Uterus (tissue), 4 donors: ENCODE measurements around the gene CAPZA2. TPM values are rescaled to one million over a fixed set of nuclear protein-coding genes. Genes with fewer than 3 reads are reported as not detected.

ENCODE experiments used
- DNase-seq, 2 donors: peaks; one replicate each; pipeline ENCODE4 v3.0.0-alpha.2; 2019 to 2020
- H3K27ac ChIP-seq, 2 donors: fragments of 200-600 bp; sonication (generic); 1 replicate in 1 of 2; 2 replicates in 1 of 2; pipeline ENCODE4 v1.5.1; 2016 to 2018
- H3K27me3 ChIP-seq, 2 donors: fragments of 200-600 bp; sonication (generic); one replicate each; pipeline ENCODE4 v1.5.1; 2018 to 2019; ENCODE audit warnings: control low read depth in 1 of 2
- H3K36me3 ChIP-seq, 2 donors: fragments of 200-600 bp; sonication (generic); one replicate each; pipeline ENCODE4 v1.5.1; 2019; ENCODE audit warnings: control low read depth in 1 of 2
- H3K4me1 ChIP-seq, 2 donors: fragments of 200-600 bp; sonication (generic); one replicate each; pipeline ENCODE4 v1.5.1; 2018 to 2019; ENCODE audit warnings: control low read depth in 1 of 2
- H3K4me3 ChIP-seq, 2 donors: fragments of 200-600 bp; sonication (generic); 1 replicate in 1 of 2; 2 replicates in 1 of 2; pipeline ENCODE4 v1.5.1; 2018 to 2019; ENCODE audit warnings: mild to moderate bottlenecking in 1 of 2
- H3K9me3 ChIP-seq, 2 donors: fragments of 200-600 bp; sonication (generic); one replicate each; pipeline ENCODE4 v1.5.1; 2019; ENCODE audit warnings: control low read depth in 1 of 2
- POLR2A ChIP-seq, 2 donors: fragments of 450-650 bp; IDR thresholded peaks; one replicate each; pipeline ENCODE4 v1.6.1; 2016; ENCODE audit warnings: antibody characterized with exemption in 2 of 2, mild to moderate bottlenecking in 1 of 2, moderate library complexity in 1 of 2
- intact Hi-C: fragments of 100-400 bp; cut with DNase I; formaldehyde crosslinking; loops from one replicate; pipeline ENCODE4 v1.15.1; 2023; ENCODE audit warnings: low total_unique reads
- total RNA-seq, 4 donors: library from RNA; depleted of rRNA in 3 of 4; stranded (reverse); fragments of >200 nt in 3 of 4; gene quantifications; one replicate each; pipeline versions ENCODE4 v1.1.0 to v1.2.4, GENCODE V29; 2014 to 2023
- TF ChIP-seq, protein P1 (sequence below), 4 experiments: fragments of 200-600 bp in 2 of 4; fragments of 450-650 bp in 2 of 4; sonication (generic) in 2 of 4; IDR thresholded peaks; one replicate each; pipeline ENCODE4 v1.5.1; 2016 to 2019; ENCODE audit warnings: antibody characterized with exemption in 4 of 4, mild to moderate bottlenecking in 2 of 4, moderate library complexity in 1 of 4
- donor health status: DM: yes; HTN: yes; CAD: no.

CAPZA2 gene
- total RNA-seq, 4 donors from 2014 or later = 142 to 467 (median 219) TPM

DNA sequence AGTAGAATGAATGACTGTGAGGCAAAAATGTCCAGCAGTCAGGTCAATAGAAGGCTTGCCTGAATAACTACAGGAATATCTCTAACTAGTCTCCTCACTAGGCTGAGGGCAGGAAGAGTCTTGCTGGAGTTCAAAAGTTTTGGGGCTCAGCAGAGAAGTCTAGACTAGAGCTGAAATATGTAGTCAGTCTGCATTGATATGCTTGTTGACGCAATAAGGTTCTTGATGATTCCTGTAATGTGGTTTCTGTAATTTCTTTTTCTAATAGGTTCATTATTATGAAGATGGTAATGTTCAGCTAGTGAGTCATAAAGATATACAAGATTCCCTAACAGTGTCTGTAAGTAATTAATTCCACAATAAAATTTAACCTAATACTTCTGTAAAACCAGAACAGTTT is 49.4 kb downstream of the CAPZA2 start:
- no peak overlapping the region for H3K4me3 ChIP-seq
- H3K4me1 ChIP-seq = no peaks in the 10 kb centered on the region
- peaks cover 0 to 4% of the 10 kb centered on the region in 2 donors for H3K9me3 ChIP-seq
- intact Hi-C loops = no loop called here
- no peaks in the 10 kb centered on the region for H3K27me3 ChIP-seq
- no peak for DNase-seq
- TF ChIP-seq, protein P1, sequence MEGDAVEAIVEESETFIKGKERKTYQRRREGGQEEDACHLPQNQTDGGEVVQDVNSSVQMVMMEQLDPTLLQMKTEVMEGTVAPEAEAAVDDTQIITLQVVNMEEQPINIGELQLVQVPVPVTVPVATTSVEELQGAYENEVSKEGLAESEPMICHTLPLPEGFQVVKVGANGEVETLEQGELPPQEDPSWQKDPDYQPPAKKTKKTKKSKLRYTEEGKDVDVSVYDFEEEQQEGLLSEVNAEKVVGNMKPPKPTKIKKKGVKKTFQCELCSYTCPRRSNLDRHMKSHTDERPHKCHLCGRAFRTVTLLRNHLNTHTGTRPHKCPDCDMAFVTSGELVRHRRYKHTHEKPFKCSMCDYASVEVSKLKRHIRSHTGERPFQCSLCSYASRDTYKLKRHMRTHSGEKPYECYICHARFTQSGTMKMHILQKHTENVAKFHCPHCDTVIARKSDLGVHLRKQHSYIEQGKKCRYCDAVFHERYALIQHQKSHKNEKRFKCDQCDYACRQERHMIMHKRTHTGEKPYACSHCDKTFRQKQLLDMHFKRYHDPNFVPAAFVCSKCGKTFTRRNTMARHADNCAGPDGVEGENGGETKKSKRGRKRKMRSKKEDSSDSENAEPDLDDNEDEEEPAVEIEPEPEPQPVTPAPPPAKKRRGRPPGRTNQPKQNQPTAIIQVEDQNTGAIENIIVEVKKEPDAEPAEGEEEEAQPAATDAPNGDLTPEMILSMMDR (IDR thresholded peaks at IDR 0.05) = no peak
- TF ChIP-seq POLR2A (IDR thresholded peaks at IDR 0.05) = no peak
- peaks cover 0 to 8% of the 10 kb centered on the region in 2 donors for H3K36me3 ChIP-seq
- H3K27ac ChIP-seq = no peak overlapping the region

DNA sequence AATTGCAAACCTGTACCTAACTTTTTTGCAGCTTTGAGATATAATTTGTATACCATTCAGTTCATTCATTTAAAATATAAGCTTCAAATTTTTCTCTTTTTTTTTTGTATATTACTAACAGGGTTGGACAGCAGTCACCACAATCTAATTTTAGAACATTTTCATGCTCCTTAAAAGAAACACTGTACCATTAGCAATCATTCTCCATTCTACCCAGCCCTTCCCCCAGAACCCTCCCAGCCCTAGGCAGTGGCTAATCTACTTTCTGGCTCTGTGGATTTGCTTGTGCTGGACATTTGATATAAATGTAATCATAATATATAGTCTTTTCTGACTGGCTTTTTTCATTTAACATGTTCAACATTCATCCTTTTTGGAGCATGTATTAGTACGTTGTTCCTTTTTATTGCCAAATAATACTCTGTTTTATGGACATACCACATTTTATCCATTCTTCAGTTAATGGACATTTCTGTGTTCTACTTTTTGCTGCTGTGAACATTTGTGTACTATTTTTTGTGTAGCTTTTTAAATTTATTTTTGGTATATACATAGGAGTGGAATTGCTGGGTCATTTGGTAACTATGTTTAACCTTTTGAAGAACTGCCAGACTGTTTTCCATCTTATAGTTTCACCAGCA is 50.0 kb downstream of the CAPZA2 start:
- no peaks in the 10 kb centered on the region for H3K27me3 ChIP-seq
- no peaks in the 10 kb centered on the region for H3K4me1 ChIP-seq
- intact Hi-C loops = no loop called here
- no peak for TF ChIP-seq POLR2A (IDR thresholded peaks at IDR 0.05)
- TF ChIP-seq, protein P1 (IDR thresholded peaks at IDR 0.05) = no peak
- peaks cover 0 to 8% of the 10 kb centered on the region in 2 donors for H3K36me3 ChIP-seq
- H3K4me3 ChIP-seq = no peak overlapping the region
- peaks cover 0 to 4% of the 10 kb centered on the region in 2 donors for H3K9me3 ChIP-seq
- DNase-seq = no peak
- no peak overlapping the region for H3K27ac ChIP-seq

DNA sequence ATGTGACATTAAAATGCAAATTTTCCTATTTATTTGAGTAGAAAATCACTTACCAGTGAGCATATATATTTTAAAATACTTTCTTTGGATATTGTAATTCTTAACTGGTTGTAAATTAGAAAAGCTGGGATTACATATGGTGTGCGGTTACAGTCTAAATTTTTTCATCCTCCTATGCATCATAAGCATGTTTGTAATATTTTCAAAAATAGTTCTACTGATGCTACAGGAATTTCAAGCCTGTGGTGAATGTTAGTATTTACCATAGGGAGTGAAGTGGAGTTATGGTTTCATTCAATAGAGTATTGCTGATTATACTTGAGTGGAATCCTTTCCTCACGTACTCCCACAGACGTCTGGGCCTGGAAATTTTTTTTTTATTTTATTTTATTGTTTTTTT is 56.3 kb downstream of the CAPZA2 start:
- Histone ChIP-seq H3K27ac (no peak overlapping the region), H3K4me3 (no peak overlapping the region), H3K27me3 (no peaks in the 10 kb centered on the region), H3K36me3 (no peaks in the 10 kb centered on the region), H3K9me3 (no peaks in the 10 kb centered on the region), H3K4me1 (no peaks in the 10 kb centered on the region)
- intact Hi-C loops = no loop called here
- DNase-seq = no peak
- TF ChIP-seq, protein P1 (IDR thresholded peaks at IDR 0.05) = no peak
- no peak for TF ChIP-seq POLR2A (IDR thresholded peaks at IDR 0.05)

GRCh38 chr7:116920359-116920758 is 58.0 kb downstream of the CAPZA2 start:
- H3K9me3 ChIP-seq = no peaks in the 10 kb centered on the region
- H3K4me1 ChIP-seq = no peaks in the 10 kb centered on the region
- H3K27me3 ChIP-seq = no peaks in the 10 kb centered on the region
- no peak for DNase-seq
- TF ChIP-seq, protein P1 (IDR thresholded peaks at IDR 0.05) = no peak
- no peak for TF ChIP-seq POLR2A (IDR thresholded peaks at IDR 0.05)
- intact Hi-C loops = no loop called here
- no peaks in the 10 kb centered on the region for H3K36me3 ChIP-seq
- no peak overlapping the region for H3K27ac ChIP-seq
- no peak overlapping the region for H3K4me3 ChIP-seq

- intact Hi-C loops = no loop called here
- DNase-seq = no peak
- TF ChIP-seq, protein P1 (IDR thresholded peaks at IDR 0.05) = no peak
- no peak for TF ChIP-seq POLR2A (IDR thresholded peaks at IDR 0.05)
- no peak overlapping the region for H3K4me3 ChIP-seq
- H3K9me3 ChIP-seq = no peaks in the 10 kb centered on the region
- no peaks in the 10 kb centered on the region for H3K36me3 ChIP-seq
- no peak overlapping the region for H3K27ac ChIP-seq
- no peaks in the 10 kb centered on the region for H3K27me3 ChIP-seq
- H3K4me1 ChIP-seq = no peaks in the 10 kb centered on the region
Observed at GRCh38 chr7:116922545-116922944, 60.2 kb downstream of the CAPZA2 start.
